B cell (primary cell): ENCODE results near the gene EML1. TPM values are rescaled to one million over a fixed set of nuclear protein-coding genes. Genes with fewer than 3 reads are reported as not detected.

Experiments used
- ATAC-seq: fragments of 200-7000 bp; cut with Tn5 transposase; one replicate; pipeline ENCODE4 v1.10.0; 2021; ENCODE audit warnings: low read depth, mild to moderate bottlenecking, moderate number of reproducible peaks, moderate library complexity
- CTCF ChIA-PET: fragments of 350-600 bp; sonication (Branson Sonifier 250); formaldehyde crosslinking; loops from one replicate; lab custom pipeline; 2021; ENCODE audit warnings: antibody characterized with exemption, inconsistent platforms; lab: Charles Lee
- POLR2A ChIA-PET: fragments of 350-600 bp; sonication (Branson Sonifier 250); formaldehyde crosslinking; loops from one replicate; lab custom pipeline; 2021; ENCODE audit warnings: antibody characterized with exemption; lab: Charles Lee
- DNase-seq: peaks from one replicate; pipeline ENCODE4 v3.0.0; 2013
- H2AFZ ChIP-seq: 2 replicates; pipeline ENCODE4 v1.6.1; 2012; ENCODE audit warnings: mild to moderate bottlenecking, low read depth, low read length; ENCODE audit not compliant: insufficient read depth, poor library complexity, severe bottlenecking
- H3K27ac ChIP-seq, 2 donors: 1 replicate in 1 of 2; 2 replicates in 1 of 2; pipeline ENCODE4 v1.5.1; 2012 to 2013; ENCODE audit warnings: low read length in 2 of 2, mild to moderate bottlenecking in 2 of 2, moderate library complexity in 1 of 2
- H3K27me3 ChIP-seq, 4 experiments: fragments of 200-600 bp in 1 of 4; sonication (generic) in 1 of 4; replicated peaks in 1 of 4; 1 replicate in 2 of 4; 2 replicates in 2 of 4; pipeline versions ENCODE4 v1.6.1 to v1.7.0; 2013 to 2016; ENCODE audit warnings: low read length in 3 of 4, mild to moderate bottlenecking in 2 of 4, mixed read lengths in 1 of 4, moderate library complexity in 1 of 4; ENCODE audit not compliant: insufficient read depth in 4 of 4, control insufficient read depth in 3 of 4; ENCODE audit errors: control extremely low read depth in 1 of 4
- H3K36me3 ChIP-seq, 2 experiments: replicated peaks in 1 of 2; 1 replicate in 1 of 2; 2 replicates in 1 of 2; pipeline versions ENCODE4 v1.6.1 to v1.7.1; 2013; ENCODE audit warnings: low read length in 1 of 2; ENCODE audit not compliant: insufficient read depth in 2 of 2, control insufficient read depth in 1 of 2; ENCODE audit errors: control extremely low read depth in 1 of 2, extremely low read depth in 1 of 2
- H3K4me1 ChIP-seq, 2 donors: fragments of 200-600 bp in 1 of 2; sonication (generic) in 1 of 2; 1 replicate in 1 of 2; 2 replicates in 1 of 2; pipeline versions ENCODE4 v1.5.1 to v1.6.1; 2013 to 2017; ENCODE audit warnings: low read length in 2 of 2; ENCODE audit not compliant: control insufficient read depth in 2 of 2, insufficient read depth in 2 of 2
- H3K4me2 ChIP-seq: replicated peaks from 2 replicates; pipeline ENCODE3; 2012; ENCODE audit warnings: mild to moderate bottlenecking, low read depth, low read length; ENCODE audit not compliant: poor library complexity, severe bottlenecking
- H3K4me3 ChIP-seq, 5 experiments: fragments of 200-600 bp in 1 of 5; sonication (generic) in 1 of 5; 1 replicate in 3 of 5; 2 replicates in 2 of 5; pipeline versions ENCODE4 v1.5.1 to v1.7.0; 2011 to 2016; ENCODE audit warnings: low read length in 4 of 5, mild to moderate bottlenecking in 4 of 5, low read depth in 2 of 5, control low read depth in 1 of 5, moderate library complexity in 1 of 5; ENCODE audit not compliant: insufficient read depth in 1 of 5; ENCODE audit errors: control extremely low read depth in 1 of 5, extremely low read depth in 1 of 5
- H3K79me2 ChIP-seq: fragments of 200-600 bp; sonication (generic); one replicate; pipeline ENCODE4 v1.6.0; 2016; ENCODE audit warnings: low read length; ENCODE audit not compliant: control insufficient read depth, insufficient read depth
- H3K9ac ChIP-seq: fragments of 200-600 bp; sonication (generic); 2 replicates; pipeline ENCODE4 v1.6.1; 2017; ENCODE audit warnings: mild to moderate bottlenecking, low read length, moderate library complexity
- H3K9me3 ChIP-seq, 3 donors: one replicate each; pipeline versions ENCODE4 v1.6.1 to v1.7.1; 2013; ENCODE audit warnings: low read length in 2 of 3; ENCODE audit not compliant: control insufficient read depth in 2 of 3, insufficient read depth in 1 of 3; ENCODE audit errors: control extremely low read depth in 1 of 3
- H4K20me1 ChIP-seq: 2 replicates; pipeline ENCODE4 v1.6.0; 2012; ENCODE audit warnings: mild to moderate bottlenecking, low read length; ENCODE audit not compliant: insufficient read depth, control insufficient read depth, poor library complexity, severe bottlenecking
- H3K27ac Mint-ChIP-seq: one replicate; pipeline ENCODE4 v1.8.0; 2021; ENCODE audit warnings: mixed read lengths
- H3K27me3 Mint-ChIP-seq: one replicate; pipeline ENCODE4 v1.8.0; 2021; ENCODE audit warnings: mixed read lengths
- H3K4me1 Mint-ChIP-seq: one replicate; pipeline ENCODE4 v1.8.0; 2021; ENCODE audit warnings: mixed read lengths
- H3K4me3 Mint-ChIP-seq: one replicate; pipeline ENCODE4 v1.8.0; 2021; ENCODE audit warnings: mixed read lengths
- H3K9me3 Mint-ChIP-seq: one replicate; pipeline ENCODE4 v1.8.0; 2022; ENCODE audit warnings: mixed read lengths; ENCODE audit not compliant: insufficient read depth
- EZH2 ChIP-seq: IDR thresholded peaks from 2 replicates; pipeline ENCODE4 v1.6.1; 2012; ENCODE audit warnings: borderline replicate concordance, low read depth, mild to moderate bottlenecking, moderate library complexity, low read length; ENCODE audit not compliant: insufficient read depth, poor library complexity, severe bottlenecking
- WGBS: methylation state at CpG from one replicate; pipeline ENCODE4 v1.1.5; 2013; ENCODE audit warnings: missing lambda C conversion rate; ENCODE audit not compliant: insufficient coverage; 5-methylcytosine and 5-hydroxymethylcytosine counted together
- intact Hi-C: fragments of 100-400 bp; cut with micrococcal nuclease; formaldehyde crosslinking; loops from one replicate; pipeline ENCODE4 v1.10.0; 2022
- polyA plus RNA-seq: library from polyadenylated mRNA; depleted of rRNA; stranded (reverse); fragments of >200 nt; gene quantifications from 2 replicates; pipeline ENCODE4 v1.2.3, GENCODE V29; 2012
- total RNA-seq, 2 donors: library from RNA; stranded (reverse); fragments of 120-200 nt in 1 of 2; gene quantifications; 1 replicate in 1 of 2; 2 replicates in 1 of 2; pipeline versions ENCODE4 v1.2.3 to v1.2.4, GENCODE V29; 2013 to 2022
- TF ChIP-seq, protein P1 (sequence below): fragments of 200-600 bp; IDR thresholded peaks from one replicate; pipeline ENCODE4 v1.8.0; 2022; ENCODE audit warnings: antibody characterized with exemption, mild to moderate bottlenecking

EML1 gene
- total and polyA plus RNA-seq, 2 donors (not counting 1 experiment from before 2014, with no cell fraction given), result not detected

DNA sequence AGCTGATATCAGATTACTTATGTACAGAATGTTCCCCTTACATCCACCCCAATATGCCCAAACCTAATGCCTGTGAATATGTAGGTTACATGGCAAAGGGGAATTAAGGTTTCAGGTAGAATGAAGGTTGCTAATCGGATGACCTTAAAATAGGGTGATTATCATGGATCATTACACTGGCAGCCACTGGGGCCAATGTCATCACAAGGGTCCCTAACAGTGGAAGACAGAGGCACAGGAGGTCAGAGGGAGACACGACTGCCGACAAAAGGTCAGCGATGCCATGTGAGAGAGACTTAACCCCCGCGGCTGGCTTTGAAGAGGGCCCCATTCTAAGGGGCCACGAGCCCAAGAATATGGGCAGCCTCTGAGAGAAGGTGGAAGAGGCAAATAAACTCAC is 165.2 kb downstream of the EML1 start:
- no peak overlapping the region for H3K4me3 Mint-ChIP-seq
- ChIA-PET CTCF (interaction anchor here (1.2 kb wide), 1 partner anchor 11 kb away, joined by 3 read pairs; no protein-coding TSS in a partner anchor), POLR2A (no interaction called here)
- TF ChIP-seq, protein P1, sequence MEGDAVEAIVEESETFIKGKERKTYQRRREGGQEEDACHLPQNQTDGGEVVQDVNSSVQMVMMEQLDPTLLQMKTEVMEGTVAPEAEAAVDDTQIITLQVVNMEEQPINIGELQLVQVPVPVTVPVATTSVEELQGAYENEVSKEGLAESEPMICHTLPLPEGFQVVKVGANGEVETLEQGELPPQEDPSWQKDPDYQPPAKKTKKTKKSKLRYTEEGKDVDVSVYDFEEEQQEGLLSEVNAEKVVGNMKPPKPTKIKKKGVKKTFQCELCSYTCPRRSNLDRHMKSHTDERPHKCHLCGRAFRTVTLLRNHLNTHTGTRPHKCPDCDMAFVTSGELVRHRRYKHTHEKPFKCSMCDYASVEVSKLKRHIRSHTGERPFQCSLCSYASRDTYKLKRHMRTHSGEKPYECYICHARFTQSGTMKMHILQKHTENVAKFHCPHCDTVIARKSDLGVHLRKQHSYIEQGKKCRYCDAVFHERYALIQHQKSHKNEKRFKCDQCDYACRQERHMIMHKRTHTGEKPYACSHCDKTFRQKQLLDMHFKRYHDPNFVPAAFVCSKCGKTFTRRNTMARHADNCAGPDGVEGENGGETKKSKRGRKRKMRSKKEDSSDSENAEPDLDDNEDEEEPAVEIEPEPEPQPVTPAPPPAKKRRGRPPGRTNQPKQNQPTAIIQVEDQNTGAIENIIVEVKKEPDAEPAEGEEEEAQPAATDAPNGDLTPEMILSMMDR, result no peak
- TF ChIP-seq EZH2, result no peak
- Histone ChIP-seq H4K20me1 (no peaks in the 10 kb centered on the region), H3K4me1 (no peaks in the 10 kb centered on the region), H3K36me3 (no peaks in the 10 kb centered on the region), H3K4me2 (no peak overlapping the region), H3K27ac (no peak overlapping the region), H2AFZ (no peak overlapping the region), H3K4me3 (no peak overlapping the region), H3K27me3 (peaks cover 0 to 3% (median 0%) of the 10 kb centered on the region in 4 experiments), H3K9ac (no peak overlapping the region), H3K79me2 (no peaks in the 10 kb centered on the region), H3K9me3 (peaks cover 0 to 4% (median 0%) of the 10 kb centered on the region in 3 donors)
- 97% methylated on average over 6 of the region's 7 CpGs for WGBS
- no peaks in the 10 kb centered on the region for H3K9me3 Mint-ChIP-seq
- DNase-seq (no peak), ATAC-seq (no peak)
- intact Hi-C loops, result no loop called here
- no peak overlapping the region for H3K27ac Mint-ChIP-seq
- H3K4me1 Mint-ChIP-seq, result no peaks in the 10 kb centered on the region
- H3K27me3 Mint-ChIP-seq, result peaks cover 22% of the 10 kb centered on the region

DNA sequence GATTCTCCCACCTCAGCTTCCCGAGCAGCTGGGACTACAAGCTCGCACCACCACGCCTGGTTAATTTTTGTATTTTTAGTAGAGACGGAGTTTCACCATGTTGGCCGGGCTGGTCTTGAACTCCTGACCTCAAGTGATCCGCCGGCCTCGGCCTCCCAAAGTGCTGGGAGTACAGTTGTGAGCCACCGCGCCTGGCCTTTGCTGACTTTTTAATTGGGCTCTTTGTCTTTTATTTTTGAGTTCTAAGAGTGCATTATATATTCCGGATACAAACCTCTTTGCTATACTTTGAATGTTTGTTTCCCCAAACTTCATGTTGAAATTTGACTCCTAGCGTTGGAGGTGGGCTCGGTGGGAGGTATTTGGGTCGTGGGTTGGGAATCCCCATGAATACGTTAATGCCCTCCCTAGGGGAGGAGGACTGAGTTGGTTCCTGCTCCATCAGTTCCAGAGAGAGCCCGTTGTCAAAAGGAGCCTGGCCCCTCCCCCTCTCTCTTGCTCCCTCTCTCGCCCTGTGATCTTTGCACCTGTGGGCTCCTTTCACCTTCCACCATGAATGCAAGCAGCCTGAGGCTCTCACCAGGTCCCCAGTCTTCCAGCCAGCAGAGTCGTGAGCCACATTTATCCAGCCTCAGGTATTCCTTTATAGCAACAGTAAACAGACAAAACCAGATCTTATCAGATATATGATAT is 168.8 kb downstream of the EML1 start:
- ChIA-PET POLR2A (no interaction called here), CTCF (no interaction called here)
- H3K4me1 ChIP-seq, result no peaks in the 10 kb centered on the region
- no peaks in the 10 kb centered on the region for H3K9me3 ChIP-seq
- Mint-ChIP-seq H3K4me1 (no peaks in the 10 kb centered on the region), H3K9me3 (no peaks in the 10 kb centered on the region), H3K27ac (no peak overlapping the region), H3K4me3 (no peak overlapping the region), H3K27me3 (peaks cover 36% of the 10 kb centered on the region)
- no peak overlapping the region for H3K9ac ChIP-seq
- H3K36me3 ChIP-seq, result no peaks in the 10 kb centered on the region
- H3K27ac ChIP-seq, result no peak overlapping the region
- H2AFZ ChIP-seq, result no peak overlapping the region
- DNase-seq, result no peak
- no peak overlapping the region for H3K4me2 ChIP-seq
- no peaks in the 10 kb centered on the region for H4K20me1 ChIP-seq
- H3K27me3 ChIP-seq, result peaks cover 0 to 4% (median 1%) of the 10 kb centered on the region in 4 experiments
- TF ChIP-seq EZH2, result no peak
- TF ChIP-seq, protein P1, result no peak
- no peak overlapping the region for H3K4me3 ChIP-seq
- intact Hi-C loops, result no loop called here
- 91% methylated on average over 9 of the region's 18 CpGs for WGBS
- H3K79me2 ChIP-seq, result no peaks in the 10 kb centered on the region
- no peak for ATAC-seq
